ENCODE results near the gene SOS1.
A peak's percentile ranks its signal among the peaks of the same experiment; 100 is the strongest.
"Not testable (repeated sequence)": the region's sequence is repeated elsewhere in the genome, so short reads cannot be mapped to it uniquely, and the experiment has no call there.

The SOS1 gene

DNA sequence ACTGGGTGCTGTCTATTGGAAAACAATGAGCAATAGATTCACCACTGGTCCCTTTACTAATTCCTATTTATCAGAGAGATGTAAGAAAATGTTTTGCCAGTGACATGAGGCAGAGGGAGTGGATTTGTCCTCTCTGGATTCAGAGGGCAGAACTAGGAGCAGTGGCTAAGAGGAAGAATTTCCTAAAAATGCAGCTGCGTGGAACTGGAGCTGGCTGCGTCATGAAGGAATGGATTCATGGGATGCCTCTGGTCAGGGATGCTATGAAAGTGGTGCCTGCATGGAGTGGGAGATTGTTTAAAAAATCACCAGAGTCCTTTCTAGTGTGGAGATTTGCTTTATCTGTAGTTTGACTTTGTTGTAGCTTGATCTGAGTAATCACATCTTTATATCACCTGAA is 152.8 kb downstream of the SOS1 start:
- DNase-seq (ENCODE audit: low spot score) = no peak

- DNase-seq (ENCODE audit: low spot score) = no peak
Observed at GRCh38 chr2:38966678-38967077, 154.2 kb downstream of the SOS1 start.

GRCh38 chr2:38966006-38966405 is 154.8 kb downstream of the SOS1 start:
- DNase-seq (ENCODE audit: low spot score) = no peak

- DNase-seq (ENCODE audit: low spot score) = no peak
Observed at GRCh38 chr2:38960609-38961320, 160.1 kb downstream of the SOS1 start.

DNA sequence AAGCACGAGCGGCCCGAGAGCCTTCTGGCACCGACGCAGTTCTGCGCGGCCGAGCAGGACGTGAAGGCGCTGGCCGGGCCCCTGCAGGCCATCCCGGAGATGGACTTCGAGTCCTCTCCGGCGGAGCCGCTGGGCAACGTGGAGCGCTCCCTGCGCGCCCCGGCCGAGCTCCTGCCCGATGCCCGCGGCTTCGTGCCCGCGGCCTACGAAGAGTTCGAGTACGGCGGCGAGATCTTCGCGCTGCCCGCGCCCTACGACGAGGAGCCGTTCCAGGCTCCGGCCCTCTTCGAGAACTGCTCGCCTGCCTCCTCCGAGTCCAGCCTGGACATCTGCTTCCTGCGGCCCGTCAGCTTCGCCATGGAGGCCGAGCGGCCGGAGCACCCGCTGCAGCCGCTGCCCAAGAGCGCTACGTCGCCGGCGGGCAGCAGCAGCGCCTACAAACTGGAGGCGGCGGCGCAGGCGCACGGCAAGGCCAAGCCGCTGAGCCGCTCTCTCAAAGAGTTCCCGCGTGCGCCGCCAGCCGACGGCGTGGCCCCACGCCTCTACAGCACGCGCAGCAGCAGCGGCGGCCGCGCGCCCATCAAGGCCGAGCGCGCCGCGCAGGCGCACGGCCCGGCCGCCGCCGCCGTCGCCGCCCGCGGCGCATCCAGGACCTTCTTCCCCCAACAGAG is 160.8 kb downstream of the SOS1 start:
- peak; percentile 43 for DNase-seq (ENCODE audit: low spot score)

- DNase-seq (ENCODE audit: low spot score) = no peak
Observed at GRCh38 chr2:38959466-38959865, 161.4 kb downstream of the SOS1 start.

- DNase-seq (ENCODE audit: low spot score) = no peak
Observed at GRCh38 chr2:38957972-38958371, 162.9 kb downstream of the SOS1 start.

GRCh38 chr2:38951766-38952165 is 169.1 kb downstream of the SOS1 start:
- DNase-seq (ENCODE audit: low spot score) = no peak

- peak; percentile 29 for DNase-seq (ENCODE audit: low spot score)
Observed at GRCh38 chr2:38948995-38949394, 171.9 kb downstream of the SOS1 start.

GRCh38 chr2:38948387-38948882 is 172.4 kb downstream of the SOS1 start:
- no peak for DNase-seq (ENCODE audit: low spot score)

- peak; percentile 52 for DNase-seq (ENCODE audit: low spot score)
Observed at GRCh38 chr2:38947241-38948239, 173.3 kb downstream of the SOS1 start.

- no peak for DNase-seq (ENCODE audit: low spot score)
Observed at GRCh38 chr2:38945911-38946310, 174.9 kb downstream of the SOS1 start.

- no peak for DNase-seq (ENCODE audit: low spot score)
Observed at GRCh38 chr2:38945372-38945771, 175.5 kb downstream of the SOS1 start.

- no peak for DNase-seq (ENCODE audit: low spot score)
Observed at GRCh38 chr2:38943784-38944183, 177.1 kb downstream of the SOS1 start.

GRCh38 chr2:38940746-38941145 is 180.1 kb downstream of the SOS1 start:
- DNase-seq (ENCODE audit: low spot score) = no peak

DNA sequence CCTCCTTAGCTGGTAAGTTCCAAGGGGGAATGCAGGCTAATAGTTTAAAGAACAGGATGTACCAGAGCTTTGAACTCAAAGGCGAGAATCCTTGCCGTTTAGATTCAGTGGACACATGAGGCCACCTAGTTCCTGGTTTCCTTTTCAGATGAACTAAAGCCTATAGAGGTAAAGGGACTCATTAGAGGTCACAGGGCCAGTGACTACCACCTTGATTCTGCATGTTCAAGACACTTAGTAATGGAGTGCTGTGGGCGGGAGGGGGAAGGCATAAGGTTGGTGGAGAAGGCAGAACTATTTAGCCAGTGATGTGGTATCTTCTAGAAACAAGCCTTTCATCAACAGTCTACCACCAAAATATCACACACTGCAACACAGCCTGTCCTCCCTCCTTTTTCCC is 183.3 kb downstream of the SOS1 start:
- DNase-seq (ENCODE audit: low spot score) = no peak

- DNase-seq (ENCODE audit: low spot score) = not testable (repeated sequence)
Observed at GRCh38 chr2:38936516-38936915, 184.3 kb downstream of the SOS1 start.

GRCh38 chr2:38935568-38936172 is 185.2 kb downstream of the SOS1 start:
- no peak for DNase-seq (ENCODE audit: low spot score)

- no peak for DNase-seq (ENCODE audit: low spot score)
Observed at GRCh38 chr2:38934742-38935141, 186.1 kb downstream of the SOS1 start.

DNA sequence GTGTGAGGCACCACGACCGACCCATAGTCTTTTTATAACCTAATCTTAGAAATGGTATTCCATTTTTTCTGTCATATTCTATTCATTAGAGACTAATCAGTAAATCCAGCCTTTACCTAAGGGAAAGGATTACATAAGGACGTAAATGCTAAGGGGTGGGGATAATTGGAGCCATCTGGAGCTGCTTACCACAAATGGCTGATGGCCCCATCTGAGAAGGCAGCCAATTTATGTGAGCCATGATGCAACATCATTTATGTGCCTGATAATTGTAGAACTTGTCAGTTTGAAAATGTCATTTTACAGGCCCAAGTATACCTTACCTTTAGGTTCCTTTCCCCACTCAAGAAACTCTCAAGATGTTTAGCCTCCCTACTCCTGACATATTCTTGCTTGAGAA is 187.2 kb downstream of the SOS1 start:
- DNase-seq (ENCODE audit: low spot score) = no peak

DNA sequence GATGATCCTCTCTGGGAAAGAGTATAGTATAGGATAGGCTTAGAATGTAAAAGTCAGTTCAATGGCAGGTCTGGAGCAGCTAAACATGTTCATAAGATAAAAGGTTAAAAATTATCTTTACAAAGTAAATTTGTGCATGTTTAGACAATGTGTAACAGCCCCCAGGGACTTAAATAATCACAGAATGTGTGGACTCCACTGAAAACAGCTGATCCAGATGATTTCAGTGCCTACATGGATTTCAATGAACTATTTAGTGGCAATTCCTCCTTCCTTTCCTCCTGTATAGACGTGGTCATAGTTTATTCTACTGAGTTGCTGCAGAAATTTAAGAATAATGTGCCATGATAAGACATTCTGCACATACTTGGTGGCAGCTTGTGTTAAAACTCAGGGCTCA is 188.3 kb downstream of the SOS1 start:
- no peak for DNase-seq (ENCODE audit: low spot score)
